ENCODE data around the gene TEN1. TPM values are rescaled to one million over a fixed set of nuclear protein-coding genes. Genes with fewer than 3 reads are reported as not detected.

The TEN1 gene
- total and polyA plus RNA-seq, 2 of the 4 experiments (the other 2 are of a cell fraction) = 14.7 to 17.9 TPM

DNA sequence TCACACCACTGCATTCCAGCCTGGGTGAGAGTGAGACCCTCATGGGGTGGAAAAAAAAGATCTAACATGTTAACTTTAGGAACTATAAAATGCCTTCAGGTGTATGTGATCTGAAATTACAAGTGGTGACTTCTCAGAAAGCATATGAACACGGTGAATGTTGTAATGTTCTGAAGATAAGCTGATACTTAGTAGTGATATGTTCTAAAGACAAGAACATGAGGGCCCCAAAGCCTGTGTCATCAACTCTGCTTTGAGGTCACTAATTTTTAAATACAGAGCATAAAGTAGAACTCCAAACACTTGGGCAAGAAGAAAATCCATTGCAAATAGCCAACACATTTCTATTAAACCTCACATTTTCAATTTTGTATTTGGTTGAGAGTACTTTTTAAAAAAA lies 35.5 kb upstream of the TEN1 start:
- no peak for DNase-seq
- H2AK9ac ChIP-seq (replicated peaks; ENCODE audit: low read depth, low read length, poor library complexity) = no peak overlapping the region
- H2BK120ac ChIP-seq (ENCODE audit: low read depth, low read length) = no peak overlapping the region
- no peak overlapping the region for H4K91ac ChIP-seq (ENCODE audit: insufficient read depth, low read depth, low read length)
- H3K9ac ChIP-seq (ENCODE audit: low read depth, low read length) = no peak overlapping the region
- peaks cover 5 to 9% of the 10 kb centered on the region in 2 experiments; a peak in 2 of 4 replicates for H3K79me1 ChIP-seq (ENCODE audit: low read depth in 1 of 2, low read length in 2 of 2)
- in situ Hi-C loops (cut with MboI; ENCODE audit: low sequenced_read_pairs) (no loop called here), intact Hi-C loops (cut with micrococcal nuclease) (loop anchor here (5.0 kb wide), 1 partner anchor 36 kb away; no protein-coding TSS in a partner anchor), dilution Hi-C loops (cut with HindIII; ENCODE audit: low sequenced_read_pairs, unreplicated experiment) (no loop called here)
- H3K18ac ChIP-seq (ENCODE audit: low read depth, low read length) = no peak overlapping the region
- ChIA-PET POLR2A (ENCODE audit: unreplicated experiment) (interaction anchor here (0.7 kb wide), 1 partner anchor 32 kb away, joined by 11 read pairs; no protein-coding TSS in a partner anchor), CTCF (no interaction called here)
- TF ChIP-seq MXI1 (IDR thresholded peaks at IDR 0.05; ENCODE audit: borderline replicate concordance, low read depth, low read length) = no peak
- no peak for TF ChIP-seq RAD21 (IDR thresholded peaks at IDR 0.05; ENCODE audit: low read length)
- no peak for TF ChIP-seq CHD1 (IDR thresholded peaks at IDR 0.05; ENCODE audit: low read depth, low read length)
- TF ChIP-seq, protein P1, sequence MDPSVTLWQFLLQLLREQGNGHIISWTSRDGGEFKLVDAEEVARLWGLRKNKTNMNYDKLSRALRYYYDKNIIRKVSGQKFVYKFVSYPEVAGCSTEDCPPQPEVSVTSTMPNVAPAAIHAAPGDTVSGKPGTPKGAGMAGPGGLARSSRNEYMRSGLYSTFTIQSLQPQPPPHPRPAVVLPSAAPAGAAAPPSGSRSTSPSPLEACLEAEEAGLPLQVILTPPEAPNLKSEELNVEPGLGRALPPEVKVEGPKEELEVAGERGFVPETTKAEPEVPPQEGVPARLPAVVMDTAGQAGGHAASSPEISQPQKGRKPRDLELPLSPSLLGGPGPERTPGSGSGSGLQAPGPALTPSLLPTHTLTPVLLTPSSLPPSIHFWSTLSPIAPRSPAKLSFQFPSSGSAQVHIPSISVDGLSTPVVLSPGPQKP (IDR thresholded peaks at IDR 0.05; ENCODE audit: borderline replicate concordance, low read depth, low read length) = no peak
- TF ChIP-seq RCOR1 (IDR thresholded peaks at IDR 0.05; ENCODE audit: insufficient replicate concordance, low read length) = no peak
- TF ChIP-seq USF2 (IDR thresholded peaks at IDR 0.05; ENCODE audit: low read depth, low read length) = no peak
- TF ChIP-seq FOS (IDR thresholded peaks at IDR 0.05; ENCODE audit: low read depth, low read length) = no peak
- TF ChIP-seq POLR2A (IDR thresholded peaks at IDR 0.05; ENCODE audit: low read depth, low read length) = no peak
- no peak for TF ChIP-seq MAZ (IDR thresholded peaks at IDR 0.05; ENCODE audit: borderline replicate concordance, low read depth, low read length)
- TF ChIP-seq CEBPB (IDR thresholded peaks at IDR 0.05; ENCODE audit: low read depth, low read length) = no peak
- no peak for TF ChIP-seq BHLHE40 (IDR thresholded peaks at IDR 0.05; ENCODE audit: low read depth, low read length)
- TF ChIP-seq CTCF (conservative IDR thresholded peaks at IDR 0.05; ENCODE audit: low read depth, low read length) = no peak
- no peak for TF ChIP-seq SMC3 (IDR thresholded peaks at IDR 0.05; ENCODE audit: low read depth, low read length)
- TF ChIP-seq RFX5 (IDR thresholded peaks at IDR 0.05; ENCODE audit: low read depth, low read length) = no peak
- TF ChIP-seq NFE2L2 (IDR thresholded peaks at IDR 0.05; ENCODE audit: low read depth, low read length) = no peak
- no peak for TF ChIP-seq MAFK (IDR thresholded peaks at IDR 0.05; ENCODE audit: low read depth, low read length)
- no peak overlapping the region for H2AK5ac ChIP-seq (ENCODE audit: low read depth, low read length)
- no CpG with 5 or more reads among the region's 1 CpG for WGBS, 2 experiments (ENCODE audit: extremely low coverage in 2 of 2, insufficient read length in 1 of 2)
- H3K4me3 ChIP-seq (ENCODE audit: insufficient read depth, low read depth, low read length) = no peak overlapping the region
- peaks cover 3% of the 10 kb centered on the region; the same call in 1 of the 2 replicates for H3K4me1 ChIP-seq (ENCODE audit: control insufficient read depth, insufficient read depth, low read length)
- H3K27ac ChIP-seq (ENCODE audit: insufficient read depth, low read length) = no peak overlapping the region
- no peak overlapping the region for H2AFZ ChIP-seq (replicated peaks; ENCODE audit: low read length, poor library complexity)
- H2BK5ac ChIP-seq (ENCODE audit: low read depth, low read length, poor library complexity, severe bottlenecking) = no peak overlapping the region
- no peak overlapping the region for H3K23ac ChIP-seq (ENCODE audit: low read depth, low read length)
- no peak overlapping the region for H4K5ac ChIP-seq (ENCODE audit: low read depth, low read length)
- H3K36me3 ChIP-seq (ENCODE audit: control insufficient read depth, insufficient read depth, low read length) = peaks cover 15% of the 10 kb centered on the region
- no peak overlapping the region for H4K8ac ChIP-seq (ENCODE audit: low read depth in 2 of 2, low read length in 2 of 2)
- H2BK15ac ChIP-seq (ENCODE audit: low read depth, low read length) = no peak overlapping the region
- no peaks in the 10 kb centered on the region for H4K20me1 ChIP-seq (ENCODE audit: insufficient read depth, low read length)
- no peak overlapping the region for H3K14ac ChIP-seq (replicated peaks; ENCODE audit: low read depth, low read length)
- BruUV-seq (replicated peaks) = no TSS peak
- H3K4me2 ChIP-seq (ENCODE audit: low read depth, low read length) = no peak overlapping the region
- H3K56ac ChIP-seq (ENCODE audit: extremely low read depth, insufficient read depth, low read length) = no peak overlapping the region
- no peak overlapping the region for H3K4ac ChIP-seq (ENCODE audit: low read depth, low read length)
- H3K9me1 ChIP-seq (ENCODE audit: insufficient read depth, low read length) = peaks cover 5% of the 10 kb centered on the region; the same call in 1 of the 2 replicates
- no peak for ATAC-seq (ENCODE audit: low read depth)
- no peak overlapping the region for H2BK20ac ChIP-seq (ENCODE audit: low read depth, low read length)
- no peaks in the 10 kb centered on the region for H3K27me3 ChIP-seq (ENCODE audit: control insufficient read depth, insufficient read depth, low read length)
- no peaks in the 10 kb centered on the region for H3K9me3 ChIP-seq (ENCODE audit: control insufficient read depth, insufficient read depth, low read length)
